ENCODE measurements around the gene CDKN2C.
A peak's percentile ranks its signal among the peaks of the same experiment; 100 is the strongest.
"Not testable (repeated sequence)": the region's sequence is repeated elsewhere in the genome, so short reads cannot be mapped to it uniquely, and the experiment has no call there.

CDKN2C gene

DNA sequence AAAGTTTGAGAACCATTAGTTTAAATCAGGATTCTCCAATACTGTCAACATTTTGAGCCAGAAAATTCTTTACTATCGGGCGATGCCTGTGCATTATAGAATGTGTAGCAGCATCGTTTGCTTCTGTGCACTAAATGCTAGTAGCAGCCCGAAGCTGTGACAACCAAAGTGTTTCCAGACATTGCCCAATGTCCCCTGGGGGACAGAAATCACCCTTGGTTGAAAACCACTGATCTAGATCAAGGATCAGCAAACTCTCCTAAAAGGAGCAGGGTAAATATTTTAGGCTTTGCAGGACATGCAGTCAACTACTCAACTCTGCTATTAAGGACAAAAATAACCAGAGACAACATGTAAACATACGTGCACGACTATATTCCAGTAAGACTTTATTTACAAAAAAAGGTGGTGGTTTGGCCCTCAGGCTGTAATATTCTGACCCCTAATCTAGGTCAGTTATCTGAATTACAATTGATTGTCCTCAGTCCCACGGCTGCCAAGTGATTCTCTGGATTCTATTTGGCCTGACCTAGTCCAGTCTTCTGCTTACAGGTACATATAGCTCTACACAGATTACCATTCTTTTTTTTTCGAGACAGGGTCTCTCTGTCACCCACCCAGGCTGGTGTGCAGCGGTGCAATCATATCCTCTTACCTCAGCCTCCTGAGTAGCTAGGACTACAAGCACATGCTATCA, 20.6 kb upstream of the CDKN2C start:
- FAIRE-seq (no peak), DNase-seq (ENCODE audit: insufficient read length, low spot score) (no peak)
- TF ChIP-seq, protein P1, sequence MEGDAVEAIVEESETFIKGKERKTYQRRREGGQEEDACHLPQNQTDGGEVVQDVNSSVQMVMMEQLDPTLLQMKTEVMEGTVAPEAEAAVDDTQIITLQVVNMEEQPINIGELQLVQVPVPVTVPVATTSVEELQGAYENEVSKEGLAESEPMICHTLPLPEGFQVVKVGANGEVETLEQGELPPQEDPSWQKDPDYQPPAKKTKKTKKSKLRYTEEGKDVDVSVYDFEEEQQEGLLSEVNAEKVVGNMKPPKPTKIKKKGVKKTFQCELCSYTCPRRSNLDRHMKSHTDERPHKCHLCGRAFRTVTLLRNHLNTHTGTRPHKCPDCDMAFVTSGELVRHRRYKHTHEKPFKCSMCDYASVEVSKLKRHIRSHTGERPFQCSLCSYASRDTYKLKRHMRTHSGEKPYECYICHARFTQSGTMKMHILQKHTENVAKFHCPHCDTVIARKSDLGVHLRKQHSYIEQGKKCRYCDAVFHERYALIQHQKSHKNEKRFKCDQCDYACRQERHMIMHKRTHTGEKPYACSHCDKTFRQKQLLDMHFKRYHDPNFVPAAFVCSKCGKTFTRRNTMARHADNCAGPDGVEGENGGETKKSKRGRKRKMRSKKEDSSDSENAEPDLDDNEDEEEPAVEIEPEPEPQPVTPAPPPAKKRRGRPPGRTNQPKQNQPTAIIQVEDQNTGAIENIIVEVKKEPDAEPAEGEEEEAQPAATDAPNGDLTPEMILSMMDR (IDR thresholded peaks at IDR 0.05; ENCODE audit: insufficient read depth, missing control alignments): no peak

DNA sequence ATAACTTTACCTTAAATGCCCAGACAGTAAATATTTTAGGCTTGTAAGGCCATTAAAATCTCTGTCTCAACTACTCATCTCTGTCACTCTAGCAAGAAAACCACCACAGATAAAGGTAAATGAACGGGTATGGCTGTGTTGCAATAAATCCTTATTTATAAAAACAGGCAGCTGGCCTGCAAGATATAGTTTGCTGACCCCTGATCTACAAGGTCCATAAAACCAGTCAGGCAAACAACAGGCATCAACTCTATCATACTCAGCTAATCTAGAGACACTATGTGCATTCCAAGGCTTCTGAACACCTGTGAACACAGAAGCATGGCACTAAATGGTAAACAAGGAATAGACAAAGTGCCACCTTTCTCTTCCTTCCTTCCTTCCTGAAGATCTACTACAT, 19.6 kb upstream of the CDKN2C start:
- FAIRE-seq (no peak), DNase-seq (ENCODE audit: insufficient read length, low spot score) (no peak)
- TF ChIP-seq, protein P1 (IDR thresholded peaks at IDR 0.05; ENCODE audit: insufficient read depth, missing control alignments): no peak

DNA sequence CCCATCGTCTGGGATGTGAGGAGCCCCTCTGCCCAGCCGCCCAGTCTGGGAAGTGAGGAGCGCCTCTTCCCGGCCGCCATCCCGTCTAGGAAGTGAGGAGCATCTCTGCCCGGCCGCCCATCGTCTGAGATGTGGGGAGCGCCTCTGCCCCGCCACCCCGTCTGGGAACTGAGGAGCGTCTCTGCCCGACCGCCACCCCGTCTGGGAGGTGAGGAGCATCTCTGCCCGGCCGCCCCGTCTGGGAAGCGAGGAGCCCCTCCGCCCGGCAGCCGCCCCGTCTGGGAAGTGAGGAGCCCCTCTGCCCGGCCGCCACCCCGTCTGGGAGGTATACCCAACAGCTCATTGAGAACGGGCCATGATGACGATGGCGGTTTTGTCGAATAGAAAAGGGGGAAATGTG, 17.5 kb upstream of the CDKN2C start:
- not testable (repeated sequence) for DNase-seq (ENCODE audit: insufficient read length, low spot score); FAIRE-seq

DNA sequence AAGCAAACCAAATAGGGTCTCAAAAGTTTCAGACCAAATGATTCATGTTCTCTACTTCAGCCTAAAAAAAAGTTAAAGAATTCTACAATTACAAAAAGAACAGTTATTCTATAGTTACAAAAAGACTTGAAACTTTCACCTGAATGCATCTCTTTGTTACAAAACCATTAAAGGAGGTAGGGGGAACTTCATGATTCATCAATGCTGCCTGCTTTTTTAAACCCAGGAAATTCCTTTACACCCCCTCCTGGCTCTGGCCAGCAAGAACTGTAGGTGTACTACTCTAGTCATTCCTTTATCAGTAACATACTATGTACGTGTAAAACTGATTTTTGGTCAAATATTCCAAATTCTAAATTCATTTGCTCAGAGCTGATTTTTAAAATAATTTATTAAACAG, 14.9 kb upstream of the CDKN2C start:
- no peak for FAIRE-seq
- DNase-seq (ENCODE audit: insufficient read length, low spot score): no peak
- TF ChIP-seq, protein P1 (IDR thresholded peaks at IDR 0.05; ENCODE audit: insufficient read depth, missing control alignments): no peak

DNA sequence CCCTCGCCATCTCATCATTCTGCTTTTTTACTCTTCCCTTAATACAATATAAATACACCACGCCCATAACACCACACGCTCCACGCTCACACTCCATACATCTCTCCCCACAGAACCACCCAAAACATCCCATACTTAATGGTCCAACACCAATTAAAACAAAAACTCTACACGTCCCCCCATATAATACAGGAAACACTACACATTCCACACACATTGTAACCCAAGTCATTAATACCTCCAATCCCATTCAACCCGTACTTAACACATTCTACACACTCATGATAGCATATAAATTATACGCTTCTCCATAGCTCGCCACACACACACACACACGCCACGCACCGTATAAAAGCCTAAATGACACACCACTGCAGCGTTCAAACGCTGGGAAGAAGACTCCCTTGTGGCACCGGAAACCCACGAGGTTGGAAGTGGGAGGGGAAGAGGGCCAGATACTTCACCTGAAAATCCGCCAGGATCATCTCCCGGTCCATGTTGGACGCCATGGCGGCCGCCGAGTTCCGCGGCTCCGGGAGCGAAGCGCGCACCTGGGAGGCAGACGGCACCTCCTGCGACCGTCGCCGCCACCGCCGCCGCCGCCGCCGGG, 10.6 kb upstream of the CDKN2C start:
- DNase-seq (ENCODE audit: insufficient read length, low spot score) (no peak), FAIRE-seq (no peak)
- TF ChIP-seq, protein P1 (IDR thresholded peaks at IDR 0.05; ENCODE audit: insufficient read depth, missing control alignments): no peak

DNA sequence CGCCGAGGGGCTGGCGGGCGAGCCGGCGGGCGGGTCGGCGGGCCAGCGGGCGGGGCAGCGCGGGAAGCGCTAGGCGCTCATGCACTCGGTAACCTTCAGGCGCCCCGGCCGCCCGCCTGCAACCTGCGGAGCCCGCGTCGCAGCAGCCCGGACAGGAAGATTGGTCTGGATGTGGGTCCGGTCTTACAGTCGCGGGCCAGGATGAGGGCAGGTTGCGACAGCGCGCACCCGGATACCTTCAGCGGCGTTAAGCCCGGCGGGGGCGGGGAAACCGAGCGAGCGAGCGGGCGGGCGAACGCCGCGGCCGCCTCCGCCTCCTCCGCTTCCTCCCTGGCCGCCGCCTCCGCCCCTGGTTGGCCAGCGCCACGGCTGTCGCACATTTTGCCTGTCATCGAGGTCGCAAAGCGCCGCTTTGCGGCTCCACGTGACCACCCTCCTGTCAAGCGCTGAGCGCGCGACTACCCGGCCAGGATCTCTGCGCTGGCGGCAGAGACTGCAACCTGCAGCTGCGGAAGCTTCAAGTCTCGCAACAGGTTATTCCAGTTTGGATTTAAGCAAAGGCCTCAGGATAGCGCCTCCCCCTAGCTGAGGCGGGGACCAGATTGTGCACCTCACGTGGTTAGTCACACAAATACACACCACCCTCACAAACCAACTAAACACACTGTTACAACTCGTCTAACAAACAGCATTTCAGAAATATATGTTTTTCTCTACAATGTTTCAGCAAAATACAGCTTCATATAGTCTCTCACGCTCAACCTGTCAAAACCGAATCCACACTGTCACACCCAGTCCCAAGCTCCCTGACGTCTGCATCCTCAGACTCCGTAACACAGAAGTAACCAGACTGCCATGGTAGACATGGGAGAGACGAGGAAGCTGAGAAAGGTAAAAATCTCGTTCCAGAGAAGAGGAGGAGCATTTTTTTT, 9.9 kb upstream of the CDKN2C start, which contains the start of gene FAF1:
FAF1 (minus strand) TSS at position 355 of the 932 bp plus-strand sequence. CDS start 456 bp downstream, outside the sequence.
- FAIRE-seq: peak; percentile 21
- TF ChIP-seq, protein P1 (IDR thresholded peaks at IDR 0.05; ENCODE audit: insufficient read depth, missing control alignments): no peak
- DNase-seq (ENCODE audit: insufficient read length, low spot score): peak; percentile 85

DNA sequence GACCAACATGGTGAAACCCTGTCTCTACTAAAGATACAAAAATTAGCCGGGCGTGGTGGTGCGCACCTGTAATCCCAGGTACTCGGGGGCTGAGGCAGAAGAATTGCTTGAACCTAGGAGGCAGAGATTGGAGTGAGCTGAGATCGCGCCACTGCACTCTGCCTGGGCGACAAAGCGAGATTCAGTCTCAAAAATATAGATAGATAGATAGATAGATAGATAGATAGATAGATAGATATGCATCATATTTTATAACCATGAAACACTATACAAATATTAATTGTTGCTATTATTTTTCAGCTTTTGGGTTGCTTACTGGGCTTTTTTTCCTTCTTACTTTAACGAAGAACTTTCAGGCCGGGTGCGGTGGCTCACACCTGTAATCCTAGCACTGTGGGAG, 5.2 kb upstream of the CDKN2C start:
- FAIRE-seq (no peak), DNase-seq (ENCODE audit: insufficient read length, low spot score) (no peak)
- TF ChIP-seq, protein P1 (IDR thresholded peaks at IDR 0.05; ENCODE audit: insufficient read depth, missing control alignments): no peak

Data from D721Med (cell line).